Activated CD8-positive, alpha-beta memory T cell treated with anti-CD3 and anti-CD28 coated beads for 24 hours (primary cell): ENCODE measurements around the gene GATA1.
A peak's percentile ranks its signal among the peaks of the same experiment; 100 is the strongest.

Source experiments
- DNase-seq: peaks from one replicate; pipeline ENCODE4 v3.0.0-alpha.2; 2020

Gene GATA1

GRCh38 chrX:48785540-48786214 lies 713 bp upstream of the GATA1 start:
- DNase-seq, result no peak

- DNase-seq, result no peak
Observed at GRCh38 chrX:48786825-48787504, 575 bp downstream of the GATA1 start.

- no peak for DNase-seq
Observed at GRCh38 chrX:48787505-48788443, 1.4 kb downstream of the GATA1 start.

GRCh38 chrX:48789366-48790220 lies 3.2 kb downstream of the GATA1 start:
- no peak for DNase-seq

GRCh38 chrX:48790477-48790876 lies 4.1 kb downstream of the GATA1 start:
- DNase-seq, result no peak

GRCh38 chrX:48791063-48791820 lies 4.9 kb downstream of the GATA1 start:
- no peak for DNase-seq

GRCh38 chrX:48792219-48792618 lies 5.8 kb downstream of the GATA1 start:
- no peak for DNase-seq

- no peak for DNase-seq
Observed at GRCh38 chrX:48793935-48794334, 7.5 kb downstream of the GATA1 start.

GRCh38 chrX:48794340-48794910 lies 8.0 kb downstream of the GATA1 start:
- no peak for DNase-seq

- no peak for DNase-seq
Observed at GRCh38 chrX:48794911-48795515, 8.6 kb downstream of the GATA1 start.

- DNase-seq, result no peak
Observed at GRCh38 chrX:48798318-48798717, 11.9 kb downstream of the GATA1 start.

GRCh38 chrX:48800574-48801279 lies 14.3 kb downstream of the GATA1 start:
- no peak for DNase-seq

- peak; percentile 91 for DNase-seq
Observed at GRCh38 chrX:48801280-48802088, 15.1 kb downstream of the GATA1 start, which contains the start of gene HDAC6. Gene HDAC6, plus strand, starts transcription at chrX:48802067. Its CDS starts 626 bp downstream, at chrX:48802693.

- DNase-seq, result peak; percentile 89
Observed at GRCh38 chrX:48802089-48802904, 15.9 kb downstream of the GATA1 start.

GRCh38 chrX:48802905-48803200 lies 16.5 kb downstream of the GATA1 start:
- no peak for DNase-seq

- no peak for DNase-seq
Observed at GRCh38 chrX:48806081-48806480, 19.7 kb downstream of the GATA1 start.

- DNase-seq, result no peak
Observed at GRCh38 chrX:48813644-48814043, 27.3 kb downstream of the GATA1 start.

GRCh38 chrX:48814722-48815121 lies 28.3 kb downstream of the GATA1 start:
- DNase-seq, result no peak

GRCh38 chrX:48815266-48815665 lies 28.9 kb downstream of the GATA1 start:
- no peak for DNase-seq
